HG03108 (cell line): Measurements from ENCODE around the gene LTB.
"Not testable (repeated sequence)": the region's sequence is repeated elsewhere in the genome, so short reads cannot be mapped to it uniquely, and the experiment has no call there.

ENCODE experiments used
- ATAC-seq: cut with Tn5 transposase; IDR thresholded peaks from one replicate; pipeline ENCODE4 v1.9.1; 2021; ENCODE audit warnings: moderate library complexity; ENCODE audit not compliant: unreplicated experiment

Gene LTB

GRCh38 chr6:31556307-31556706, 25.9 kb downstream of the LTB start:
- ATAC-seq: no peak

- ATAC-seq: not testable (repeated sequence)
Measured at GRCh38 chr6:31551371-31551770, 30.9 kb downstream of the LTB start.

- no peak for ATAC-seq
Measured at GRCh38 chr6:31548544-31548873, 33.7 kb downstream of the LTB start.

- no peak for ATAC-seq
Measured at GRCh38 chr6:31547727-31548543, 34.3 kb downstream of the LTB start.

GRCh38 chr6:31546958-31547726, 35.1 kb downstream of the LTB start, which contains the start of gene NFKBIL1:
TSS of gene NFKBIL1 (plus strand) at chr6:31547608. CDS start at chr6:31547695, 87 bp downstream.
- peak; percentile 54 for ATAC-seq

- ATAC-seq: peak; percentile 40
Measured at GRCh38 chr6:31546339-31546957, 35.8 kb downstream of the LTB start, which contains the start of gene ATP6V1G2. TSS of gene ATP6V1G2 (minus strand) at chr6:31546608. CDS start at chr6:31546559, 49 bp downstream.

- no peak for ATAC-seq
Measured at GRCh38 chr6:31545291-31545690, 36.9 kb downstream of the LTB start.

GRCh38 chr6:31544676-31545075, 37.5 kb downstream of the LTB start:
- no peak for ATAC-seq

GRCh38 chr6:31543639-31544038, 38.6 kb downstream of the LTB start:
- ATAC-seq: no peak

- peak; percentile 41 for ATAC-seq
Measured at GRCh38 chr6:31541658-31542521, 40.3 kb downstream of the LTB start, which contains the start of gene DDX39B. TSS of gene DDX39B (minus strand) at chr6:31542003. CDS start at chr6:31540532, 1,471 bp downstream.

- no peak for ATAC-seq
Measured at GRCh38 chr6:31541059-31541657, 41.1 kb downstream of the LTB start.

- no peak for ATAC-seq
Measured at GRCh38 chr6:31540640-31541039, 41.6 kb downstream of the LTB start.

GRCh38 chr6:31538805-31539400, 43.3 kb downstream of the LTB start:
- no peak for ATAC-seq

GRCh38 chr6:31535538-31536324, 46.5 kb downstream of the LTB start:
- ATAC-seq: no peak

GRCh38 chr6:31534521-31535040, 47.6 kb downstream of the LTB start:
- no peak for ATAC-seq

GRCh38 chr6:31534011-31534410, 48.2 kb downstream of the LTB start:
- no peak for ATAC-seq

- no peak for ATAC-seq
Measured at GRCh38 chr6:31533455-31533841, 48.8 kb downstream of the LTB start.

GRCh38 chr6:31532644-31533454, 49.4 kb downstream of the LTB start:
- no peak for ATAC-seq
